ENCODE results near the gene CD1C. TPM values are rescaled to one million over a fixed set of nuclear protein-coding genes. Genes with fewer than 3 reads are reported as not detected.
"Not testable (repeated sequence)": the region's sequence is repeated elsewhere in the genome, so short reads cannot be mapped to it uniquely, and the experiment has no call there.

CD1C gene
- total RNA-seq, 2 donors from 2014 or later, result 1.0 TPM; not detected in 1

- no peak for ATAC-seq
- no peak for DNase-seq
- Histone ChIP-seq H3K9me3 (no peaks in the 10 kb centered on the region), H3K27ac (no peak overlapping the region), H3K36me3 (replicated peaks in 1 of 2; ENCODE audit: insufficient read depth in 1 of 2, low read depth in 2 of 2) (no peaks in the 10 kb centered on the region), H3K4me3 (no peak overlapping the region), H3K4me1 (no peaks in the 10 kb centered on the region), H3K27me3 (no peaks in the 10 kb centered on the region)
- WGBS, 2 donors, result 40 to 45% methylated on average over 8 of the region's 8 CpGs
- intact Hi-C loops (cut with DNase I), result no loop called here
- TF ChIP-seq CTCF (IDR thresholded peaks at IDR 0.05) (no peak), POLR2A (IDR thresholded peaks at IDR 0.05) (no peak)
Observed at GRCh38 chr1:158333405-158334155, 43.9 kb downstream of the CD1C start.

- no peak overlapping the region for H3K4me3 ChIP-seq
Observed at GRCh38 chr1:158334526-158335212, 44.9 kb downstream of the CD1C start.

GRCh38 chr1:158335213-158335532, 45.5 kb downstream of the CD1C start:
- Histone ChIP-seq H3K9me3 (no peaks in the 10 kb centered on the region), H3K27me3 (no peaks in the 10 kb centered on the region), H3K4me1 (no peaks in the 10 kb centered on the region), H3K27ac (no peak overlapping the region), H3K36me3 (replicated peaks in 1 of 2; ENCODE audit: insufficient read depth in 1 of 2, low read depth in 2 of 2) (no peaks in the 10 kb centered on the region), H3K4me3 (no peak overlapping the region)
- ATAC-seq (no peak), DNase-seq (no peak)
- intact Hi-C loops (cut with DNase I), result no loop called here
- TF ChIP-seq CTCF (IDR thresholded peaks at IDR 0.05), result no peak
- no peak for TF ChIP-seq POLR2A (IDR thresholded peaks at IDR 0.05)

More at GRCh38 chr1:158334526-158335212, 44.9 kb downstream of the CD1C start:
- Histone ChIP-seq H3K4me1 (no peaks in the 10 kb centered on the region), H3K9me3 (no peaks in the 10 kb centered on the region), H3K27ac (no peak overlapping the region), H3K27me3 (no peaks in the 10 kb centered on the region), H3K36me3 (replicated peaks in 1 of 2; ENCODE audit: insufficient read depth in 1 of 2, low read depth in 2 of 2) (no peaks in the 10 kb centered on the region)
- DNase-seq, result no peak
- WGBS, 2 donors, result 35 to 36% methylated on average over 2 of the region's 2 CpGs
- intact Hi-C loops (cut with DNase I), result no loop called here
- TF ChIP-seq CTCF (IDR thresholded peaks at IDR 0.05), result no peak
- TF ChIP-seq POLR2A (IDR thresholded peaks at IDR 0.05), result no peak
- no peak for ATAC-seq

GRCh38 chr1:158336413-158336812, 46.7 kb downstream of the CD1C start:
- ATAC-seq; intact Hi-C loops (cut with DNase I): not testable (repeated sequence)

More at GRCh38 chr1:158336413-158336812, 46.7 kb downstream of the CD1C start:
- H3K4me3 ChIP-seq; H3K27me3 ChIP-seq; H3K9me3 ChIP-seq; H3K27ac ChIP-seq; H3K36me3 ChIP-seq (replicated peaks in 1 of 2; ENCODE audit: insufficient read depth in 1 of 2, low read depth in 2 of 2); DNase-seq; H3K4me1 ChIP-seq: not testable (repeated sequence)
- WGBS, 2 donors, result 39 to 53% methylated on average over 6 to 7 of the region's 7 CpGs

Other genes with a start within 250 kb of the CD1C start
- 1 to 10 TPM in 1 of 2 donors, under 1 TPM in 1; 0.33 to 1.8 TPM for gene CD1D, start 109.0 kb upstream of the CD1C start, total RNA-seq
- not detected for gene CD1A, start 35.5 kb upstream of the CD1C start, total RNA-seq
- gene CD1B, start 41.6 kb downstream of the CD1C start, total RNA-seq, result 1 to 10 TPM in 1 of 2 donors, not detected in 1; 1.0 TPM
- under 1 TPM in 1 of 2 donors, not detected in 1; 0.78 TPM for gene CD1E, start 64.0 kb downstream of the CD1C start, total RNA-seq
- not detected for gene OR10T2, start 109.5 kb downstream of the CD1C start, total RNA-seq
- gene OR10K2, start 136.3 kb downstream of the CD1C start, total RNA-seq, result not detected
- gene OR10K1, start 171.9 kb downstream of the CD1C start, total RNA-seq, result not detected
- gene OR10R2, start 182.3 kb downstream of the CD1C start, total RNA-seq, result not detected